A673 (cell line): ENCODE data around the gene CIAO2B.

Experiments used
- CTCF ChIP-seq: fragments of 300-800, 200-600 bp; sonication (generic); conservative IDR thresholded peaks from 2 replicates; pipeline ENCODE4 v1.5.1; 2017; ENCODE audit warnings: low read depth, mild to moderate bottlenecking, antibody characterized with exemption, low read length, moderate library complexity, mixed read lengths
- EZH2 ChIP-seq: fragments of 200-600 bp; sonication (generic); IDR thresholded peaks from 2 replicates; pipeline ENCODE4 v1.6.1; 2017; ENCODE audit warnings: borderline replicate concordance, low read depth, mild to moderate bottlenecking, mixed read lengths, antibody characterized with exemption, low read length; ENCODE audit not compliant: poor library complexity, severe bottlenecking

DNA sequence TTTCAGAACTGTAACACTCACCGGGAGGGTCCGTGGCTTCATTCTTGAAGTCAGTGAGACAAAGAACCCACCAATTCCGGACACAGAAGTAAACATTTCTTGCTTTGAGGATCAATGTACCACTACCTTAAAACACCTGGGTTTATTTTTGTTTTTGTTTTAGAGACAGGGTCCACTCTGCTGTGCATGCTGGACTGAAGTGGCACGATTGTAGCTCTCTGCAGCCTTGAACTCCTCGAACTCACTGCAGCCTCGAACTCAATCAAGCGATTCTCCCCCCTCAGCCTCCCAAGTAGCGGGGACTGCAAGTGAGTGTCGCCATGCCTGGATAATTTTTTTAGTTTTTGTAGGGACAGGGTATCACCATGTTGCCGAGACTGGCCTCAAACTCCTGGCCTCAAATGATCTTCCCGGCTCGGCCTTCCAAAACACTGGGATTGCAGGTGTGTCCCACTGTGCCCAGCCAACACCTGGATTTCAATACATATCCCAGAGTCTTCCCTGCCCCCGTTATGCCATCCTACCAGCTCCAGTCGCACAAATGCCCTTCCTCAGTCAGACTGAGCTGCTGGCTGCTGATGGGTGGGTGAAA, 41.2 kb upstream of the CIAO2B start:
- TF ChIP-seq CTCF (no peak), EZH2 (no peak)
